ENCODE measurements around the gene RERE. TPM values are rescaled to one million over a fixed set of nuclear protein-coding genes. Genes with fewer than 3 reads are reported as not detected.

RERE gene
- polyA plus RNA-seq, 1 of the 3 experiments (the other 2 are of a cell fraction): 8.1 TPM

DNA sequence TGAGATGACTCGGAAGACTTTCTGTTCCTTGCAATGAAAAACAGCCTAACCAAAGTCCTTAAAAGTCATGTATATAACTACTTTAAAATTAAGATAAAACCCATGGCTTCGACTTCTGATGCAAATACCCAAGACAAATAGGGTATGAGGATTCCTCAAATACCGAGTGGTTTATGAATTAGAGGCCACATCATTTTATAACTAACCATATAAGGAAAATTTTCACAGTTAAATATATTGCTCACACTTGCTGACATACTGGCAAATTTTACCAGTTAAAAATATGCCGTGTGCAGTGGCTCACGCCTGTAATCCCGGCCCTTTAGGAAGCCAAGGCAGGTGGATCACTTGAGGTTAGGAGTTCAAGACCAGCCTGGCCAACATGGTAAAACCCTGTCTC is 5.4 kb downstream of the RERE start:
- ChIA-PET POLR2A (interaction anchor here (1.4 kb wide), 1 partner anchor 54 kb away, joined by 3 read pairs; no protein-coding TSS in a partner anchor), CTCF (interaction anchor here (1.0 to 1.6 kb wide), 3 partner anchors 9 to 60 kb away, joined by 3 to 4 read pairs (median 3); no protein-coding TSS in a partner anchor)
- no peaks in the 10 kb centered on the region for H3K36me3 ChIP-seq (replicated peaks in 1 of 2; ENCODE audit: control insufficient read depth in 1 of 2, insufficient read depth in 2 of 2, low read length in 1 of 2)
- TF ChIP-seq RAD21 (IDR thresholded peaks at IDR 0.05; ENCODE audit: low read length) (no peak), MXI1 (IDR thresholded peaks at IDR 0.05; ENCODE audit: low read depth, low read length) (no peak), EZH2phosphoT487 (IDR thresholded peaks at IDR 0.05; ENCODE audit: borderline replicate concordance, low read depth) (no peak), POLR2AphosphoS5 (IDR thresholded peaks at IDR 0.05; ENCODE audit: low read depth, low read length) (no peak), CTCF (IDR thresholded peaks at IDR 0.05) (no peak), RXRA (IDR thresholded peaks at IDR 0.05; ENCODE audit: borderline replicate concordance, low read depth) (no peak), NFIC (IDR thresholded peaks at IDR 0.05; ENCODE audit: borderline replicate concordance) (no peak), TAF1 (IDR thresholded peaks at IDR 0.05; ENCODE audit: borderline replicate concordance, low read depth, low read length) (no peak), SIN3A (IDR thresholded peaks at IDR 0.05; ENCODE audit: borderline replicate concordance, low read depth, low read length) (no peak), FOSL2 (IDR thresholded peaks at IDR 0.05; ENCODE audit: borderline replicate concordance, low read depth) (no peak), USF2 (IDR thresholded peaks at IDR 0.05; ENCODE audit: borderline replicate concordance, low read depth, low read length) (no peak), TCF12 (IDR thresholded peaks at IDR 0.05) (no peak)
- H3K4me2 ChIP-seq: no peak overlapping the region
- H2AFZ ChIP-seq (ENCODE audit: low read depth): no peak overlapping the region
- no peak overlapping the region for H3K27ac ChIP-seq (ENCODE audit: low read depth in 2 of 2, low read length in 1 of 2)
- no peak overlapping the region for H3K9ac ChIP-seq
- H3F3A ChIP-seq (replicated peaks; ENCODE audit: insufficient read depth): peaks cover 20% of the 10 kb centered on the region
- peaks cover 9% of the 10 kb centered on the region; the same call in 1 of the 2 replicates for H4K20me1 ChIP-seq (ENCODE audit: insufficient read depth)
- no peaks in the 10 kb centered on the region for H3K27me3 ChIP-seq (ENCODE audit: insufficient read depth)
- H3K9me3 ChIP-seq: no peaks in the 10 kb centered on the region
- no peak overlapping the region for H3K4me3 ChIP-seq (ENCODE audit: low read depth in 2 of 2, low read length in 1 of 2)
- 90% methylated on average over 6 of the region's 6 CpGs for WGBS (ENCODE audit: low lambda C conversion rate)
- H3K79me2 ChIP-seq (ENCODE audit: insufficient read depth): peaks cover 85% of the 10 kb centered on the region
- H3K9me2 ChIP-seq: no peaks in the 10 kb centered on the region
- peaks cover 10 to 20% of the 10 kb centered on the region in 2 experiments; a peak in 3 of 4 replicates for H3K4me1 ChIP-seq (ENCODE audit: control insufficient read depth in 1 of 2, insufficient read depth in 2 of 2, low read depth in 1 of 2, low read length in 1 of 2)
- no peak for DNase-seq

DNA sequence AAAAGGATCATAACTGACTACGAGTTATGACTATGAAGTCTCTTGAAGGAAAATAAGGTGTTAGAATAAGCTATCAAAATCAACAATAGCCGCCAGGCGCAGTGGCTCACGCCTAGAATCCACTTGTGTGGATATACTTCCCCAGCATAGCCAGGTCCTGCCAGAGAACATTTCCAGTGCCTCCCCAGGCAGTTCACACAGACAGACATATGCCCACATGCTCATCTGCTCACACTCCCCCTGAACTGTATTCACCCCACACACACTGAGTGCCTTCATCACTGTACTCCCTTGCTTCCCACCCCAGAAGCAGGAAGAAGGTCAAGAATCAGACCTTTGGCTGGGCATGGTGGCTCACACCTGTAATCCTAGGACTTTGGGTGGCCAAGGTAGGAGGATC is 6.5 kb downstream of the RERE start:
- Histone ChIP-seq H3K4me2 (no peak overlapping the region), H3K9me3 (no peaks in the 10 kb centered on the region), H3K36me3 (replicated peaks in 1 of 2; ENCODE audit: control insufficient read depth in 1 of 2, insufficient read depth in 2 of 2, low read length in 1 of 2) (no peaks in the 10 kb centered on the region), H2AFZ (ENCODE audit: low read depth) (no peak overlapping the region), H4K20me1 (ENCODE audit: insufficient read depth) (peaks cover 9% of the 10 kb centered on the region; the same call in 1 of the 2 replicates), H3K27ac (ENCODE audit: low read depth in 2 of 2, low read length in 1 of 2) (no peak overlapping the region), H3K4me3 (ENCODE audit: low read depth in 2 of 2, low read length in 1 of 2) (no peak overlapping the region), H3K4me1 (ENCODE audit: control insufficient read depth in 1 of 2, insufficient read depth in 2 of 2, low read depth in 1 of 2, low read length in 1 of 2) (peaks cover 10 to 20% of the 10 kb centered on the region in 2 experiments; a peak in 3 of 4 replicates), H3K27me3 (ENCODE audit: insufficient read depth) (no peaks in the 10 kb centered on the region), H3F3A (replicated peaks; ENCODE audit: insufficient read depth) (peaks cover 11% of the 10 kb centered on the region), H3K79me2 (ENCODE audit: insufficient read depth) (peaks cover 80% of the 10 kb centered on the region), H3K9ac (no peak overlapping the region), H3K9me2 (no peaks in the 10 kb centered on the region)
- no peak for DNase-seq
- 94% methylated on average over 4 of the region's 4 CpGs for WGBS (ENCODE audit: low lambda C conversion rate)
- POLR2A ChIA-PET: no interaction called here
- TF ChIP-seq CHD2 (IDR thresholded peaks at IDR 0.05; ENCODE audit: low read length, partially characterized antibody): no peak
- CTCF ChIA-PET: interaction anchor here (0.7 to 1.2 kb wide), 5 partner anchors 10 to 84 kb away, joined by 3 read pairs; no protein-coding TSS in a partner anchor

All from SK-N-SH (cell line).